Prostate gland (tissue), 2 donors: ENCODE data around the gene OR1L8. TPM values are rescaled to one million over a fixed set of nuclear protein-coding genes. Genes with fewer than 3 reads are reported as not detected.

Experiments used
- DNase-seq: peaks from one replicate; pipeline ENCODE4 v3.0.0-alpha.2; 2019; ENCODE audit warnings: low spot score
- H3K27ac ChIP-seq, 2 donors: fragments of 200-600 bp; sonication (generic); 2 replicates each; pipeline ENCODE4 v1.5.1; 2017 to 2019
- H3K27me3 ChIP-seq: fragments of 200-600 bp; sonication (generic); replicated peaks from 2 replicates; pipeline ENCODE4 v1.5.1; 2019; ENCODE audit not compliant: insufficient read depth
- H3K36me3 ChIP-seq, 2 donors: fragments of 200-600 bp; sonication (generic); 1 replicate in 1 of 2; 2 replicates in 1 of 2; pipeline versions ENCODE4 v1.5.1 to v1.8.1; 2017 to 2019
- H3K4me1 ChIP-seq: fragments of 200-600 bp; sonication (generic); replicated peaks from 2 replicates; pipeline ENCODE4 v1.5.1; 2019
- H3K4me3 ChIP-seq, 2 donors: fragments of 200-600 bp; sonication (generic); 2 replicates each; pipeline ENCODE4 v1.5.1; 2017 to 2019
- H3K9me3 ChIP-seq: fragments of 200-600 bp; sonication (generic); 2 replicates; pipeline ENCODE4 v1.5.1; 2017
- CTCF ChIP-seq, 4 experiments: fragments of 200-600 bp in 2 of 4; fragments of 450-650 bp in 2 of 4; sonication (generic) in 2 of 4; IDR thresholded peaks; 1 replicate in 3 of 4; 2 replicates in 1 of 4; pipeline ENCODE4 v1.5.1; 2016 to 2019; ENCODE audit warnings: antibody characterized with exemption in 4 of 4, mild to moderate bottlenecking in 2 of 4, moderate library complexity in 2 of 4
- POLR2A ChIP-seq: fragments of 450-650 bp; IDR thresholded peaks from one replicate; pipeline ENCODE4 v1.6.1; 2016; ENCODE audit warnings: antibody characterized with exemption, mild to moderate bottlenecking
- POLR2AphosphoS5 ChIP-seq: sonication (generic); formaldehyde crosslinking; IDR thresholded peaks from one replicate; pipeline ENCODE4 v1.6.1; 2017; ENCODE audit warnings: antibody characterized with exemption
- WGBS: methylation state at CpG from one replicate; pipeline ENCODE4 v1.1.5; 2018; 5-methylcytosine and 5-hydroxymethylcytosine counted together
- intact Hi-C: fragments of 100-400 bp; cut with DNase I; formaldehyde crosslinking; loops from one replicate; pipeline ENCODE4 v1.14.2; 2022
- total RNA-seq, 2 donors: library from RNA; depleted of rRNA; stranded (reverse); fragments of >200 nt; gene quantifications; one replicate each; pipeline ENCODE4 v1.1.0, GENCODE V29; 2016

OR1L8 gene
- total RNA-seq, 2 donors from 2014 or later = 0.14 TPM; not detected in 1

GRCh38 chr9:122605691-122606090 lies 22.5 kb upstream of the OR1L8 start:
- no peak for DNase-seq
- 50% methylated on average over 1 of the region's 1 CpG for WGBS
- no peaks in the 10 kb centered on the region for H3K27me3 ChIP-seq
- no peak overlapping the region for H3K4me3 ChIP-seq
- TF ChIP-seq POLR2AphosphoS5 = no peak
- TF ChIP-seq POLR2A = no peak
- TF ChIP-seq CTCF (IDR thresholded peaks at IDR 0.05) = no peak
- H3K36me3 ChIP-seq = no peaks in the 10 kb centered on the region
- H3K27ac ChIP-seq = no peak overlapping the region
- H3K4me1 ChIP-seq = no peaks in the 10 kb centered on the region
- intact Hi-C loops = no loop called here
- H3K9me3 ChIP-seq = no peaks in the 10 kb centered on the region

- Histone ChIP-seq H3K27me3 (no peaks in the 10 kb centered on the region), H3K27ac (no peak overlapping the region), H3K36me3 (no peaks in the 10 kb centered on the region), H3K4me3 (no peak overlapping the region), H3K9me3 (no peaks in the 10 kb centered on the region), H3K4me1 (no peaks in the 10 kb centered on the region)
- TF ChIP-seq POLR2A (no peak), POLR2AphosphoS5 (no peak), CTCF (IDR thresholded peaks at IDR 0.05) (no peak)
- no peak for DNase-seq
- intact Hi-C loops = no loop called here
- WGBS = 72% methylated on average over 3 of the region's 3 CpGs
These were observed 2.8 kb downstream of the OR1L8 start for GRCh38 chr9:122580360-122580759.

GRCh38 chr9:122579874-122580273 lies 3.3 kb downstream of the OR1L8 start:
- 74% methylated on average over 5 of the region's 5 CpGs for WGBS
- H3K36me3 ChIP-seq = no peaks in the 10 kb centered on the region
- no peaks in the 10 kb centered on the region for H3K4me1 ChIP-seq
- no peak overlapping the region for H3K27ac ChIP-seq
- TF ChIP-seq POLR2AphosphoS5 (no peak), POLR2A (no peak), CTCF (IDR thresholded peaks at IDR 0.05) (no peak)
- H3K9me3 ChIP-seq = no peaks in the 10 kb centered on the region
- intact Hi-C loops = no loop called here
- H3K27me3 ChIP-seq = no peaks in the 10 kb centered on the region
- H3K4me3 ChIP-seq = no peak overlapping the region
- DNase-seq = no peak

- TF ChIP-seq CTCF (IDR thresholded peaks at IDR 0.05) (no peak), POLR2A (no peak), POLR2AphosphoS5 (no peak)
- intact Hi-C loops = no loop called here
- no peaks in the 10 kb centered on the region for H3K4me1 ChIP-seq
- 70% methylated on average over 2 of the region's 2 CpGs for WGBS
- no peaks in the 10 kb centered on the region for H3K9me3 ChIP-seq
- no peak overlapping the region for H3K4me3 ChIP-seq
- no peak for DNase-seq
- H3K27me3 ChIP-seq = no peaks in the 10 kb centered on the region
- H3K27ac ChIP-seq = no peak overlapping the region
- no peaks in the 10 kb centered on the region for H3K36me3 ChIP-seq
These were observed 10.7 kb downstream of the OR1L8 start for GRCh38 chr9:122572456-122572855.

- no peak overlapping the region for H3K4me3 ChIP-seq
- no peaks in the 10 kb centered on the region for H3K27me3 ChIP-seq
- H3K27ac ChIP-seq = no peak overlapping the region
- no peaks in the 10 kb centered on the region for H3K36me3 ChIP-seq
- intact Hi-C loops = no loop called here
- H3K9me3 ChIP-seq = no peaks in the 10 kb centered on the region
- 88% methylated on average over 4 of the region's 4 CpGs for WGBS
- no peak for DNase-seq
- no peak for TF ChIP-seq POLR2AphosphoS5
- TF ChIP-seq CTCF (IDR thresholded peaks at IDR 0.05) = no peak
- no peak for TF ChIP-seq POLR2A
- H3K4me1 ChIP-seq = no peaks in the 10 kb centered on the region
These were observed 15.3 kb downstream of the OR1L8 start for GRCh38 chr9:122567901-122568300.
